ENCODE results near the gene PCSK7. TPM values are rescaled to one million over a fixed set of nuclear protein-coding genes. Genes with fewer than 3 reads are reported as not detected.

Gene PCSK7
- total RNA-seq, 1 experiment from 2014 or later: 50.7 TPM

- Mint-ChIP-seq H3K4me1 (no peaks in the 10 kb centered on the region; a peak in 1 of 4 replicates), H3K9me3 (no peaks in the 10 kb centered on the region), H3K27me3 (ENCODE audit: low read depth) (no peaks in the 10 kb centered on the region), H3K36me3 (ENCODE audit: insufficient read depth in 1 of 3, low read depth in 3 of 3) (peaks cover 3 to 49% (median 27%) of the 10 kb centered on the region in 3 experiments; a peak in 6 of 7 replicates), H3K27ac (peak overlapping the region in 2 of 3 experiments; percentile 9 to 34; a peak in 2 of 7 replicates), H3K4me3 (no peak overlapping the region)
- H3K18ac ChIP-seq (ENCODE audit: insufficient read length, low read depth, low read length): no peak overlapping the region
- no peak overlapping the region for H2BK12ac ChIP-seq (ENCODE audit: insufficient read length, low read depth, low read length)
- H3K9me3 ChIP-seq (ENCODE audit: control insufficient read depth, low read depth, low read length): no peaks in the 10 kb centered on the region
- DNase-seq: no peak
- no peak overlapping the region for H3K4ac ChIP-seq (ENCODE audit: low read depth, low read length)
- H3K27ac ChIP-seq (ENCODE audit: insufficient read length, low read depth, low read length): no peak overlapping the region
- no peak overlapping the region for H3K4me2 ChIP-seq (ENCODE audit: insufficient read depth, insufficient read length, low read length)
- H3K56ac ChIP-seq (ENCODE audit: insufficient read length, low read depth, low read length): no peak overlapping the region
- no peak overlapping the region for H3K14ac ChIP-seq (ENCODE audit: insufficient read depth, low read length)
- no peaks in the 10 kb centered on the region for H3K27me3 ChIP-seq (ENCODE audit: insufficient read depth, low read length)
- H4K20me1 ChIP-seq (ENCODE audit: control insufficient read depth, insufficient read depth, insufficient read length): no peaks in the 10 kb centered on the region
- H2BK15ac ChIP-seq (ENCODE audit: low read depth, low read length): no peak overlapping the region
- H4K5ac ChIP-seq (ENCODE audit: insufficient read length, low read depth, low read length): no peak overlapping the region
- no peak overlapping the region for H4K8ac ChIP-seq (replicated peaks; ENCODE audit: insufficient read length, low read depth, low read length)
- no peaks in the 10 kb centered on the region for H3K4me1 ChIP-seq (ENCODE audit: insufficient read depth, low read length)
- H2AK5ac ChIP-seq (ENCODE audit: insufficient read length, low read length): no peak overlapping the region
- H3K23ac ChIP-seq (ENCODE audit: insufficient read length, low read depth, low read length): no peak overlapping the region
- no peak for TF ChIP-seq CTCF (conservative IDR thresholded peaks at IDR 0.05)
- no peak overlapping the region for H3T11ph ChIP-seq (ENCODE audit: low read length)
- no peak overlapping the region for H2BK5ac ChIP-seq (ENCODE audit: insufficient read length, low read length)
- H3K9ac ChIP-seq (ENCODE audit: extremely low read depth, insufficient read length, low read length): no peak overlapping the region
- no peaks in the 10 kb centered on the region for H3K23me2 ChIP-seq (ENCODE audit: insufficient read length, low read depth, low read length, poor library complexity, severe bottlenecking)
- H2AFZ ChIP-seq (ENCODE audit: low read length): no peak overlapping the region
- no peak overlapping the region for H4K91ac ChIP-seq (ENCODE audit: insufficient read length, low read depth, low read length)
- no peaks in the 10 kb centered on the region for H3K79me2 ChIP-seq (ENCODE audit: insufficient read depth, low read length)
- H2BK120ac ChIP-seq (ENCODE audit: low read depth, low read length, poor library complexity, severe bottlenecking): no peak overlapping the region
- no peak overlapping the region for H2BK20ac ChIP-seq (ENCODE audit: low read depth, low read length, poor library complexity, severe bottlenecking)
- WGBS (ENCODE audit: extremely low coverage, insufficient read length, low lambda C conversion rate): no CpG with 5 or more reads among the region's 26 CpGs
- H3K79me1 ChIP-seq (ENCODE audit: insufficient read depth, low read depth, low read length, poor library complexity, severe bottlenecking): no peaks in the 10 kb centered on the region
Measured at GRCh38 chr11:117191680-117192400, 40.0 kb downstream of the PCSK7 start.
